ENCODE results near the gene MYO18B. TPM values are rescaled to one million over a fixed set of nuclear protein-coding genes. Genes with fewer than 3 reads are reported as not detected.

The MYO18B gene
- total and polyA plus RNA-seq, 2 of the 8 experiments (the other 6 are each of a cell fraction or from before 2014, with no cell fraction given) = 0.62 to 0.78 TPM

GRCh38 chr22:25908755-25909154 lies 166.8 kb downstream of the MYO18B start (continued):
- TF ChIP-seq GTF2F1 (IDR thresholded peaks at IDR 0.05; ENCODE audit: borderline replicate concordance, low read depth, low read length) (no peak), SP2 (IDR thresholded peaks at IDR 0.05; ENCODE audit: low read length) (no peak), SIX5 (IDR thresholded peaks at IDR 0.05; ENCODE audit: low read depth, low read length) (no peak)
